ENCODE results near the gene DYNC1H1.
A peak's percentile ranks its signal among the peaks of the same experiment; 100 is the strongest.

Gene DYNC1H1

GRCh38 chr14:102094101-102094500 lies 129.7 kb downstream of the DYNC1H1 start:
- ChIA-PET CTCF (no interaction called here), POLR2A (no interaction called here)
- TF ChIP-seq FOXM1 (IDR thresholded peaks at IDR 0.05; ENCODE audit: borderline replicate concordance) = no peak
- no peak for TF ChIP-seq CTBP1 (IDR thresholded peaks at IDR 0.05; ENCODE audit: borderline replicate concordance)
- no peak for TF ChIP-seq NFRKB (IDR thresholded peaks at IDR 0.05)
- no peak for TF ChIP-seq ELF4 (IDR thresholded peaks at IDR 0.05)
- TF ChIP-seq BHLHE40 (IDR thresholded peaks at IDR 0.05; ENCODE audit: borderline replicate concordance) = no peak
- no peak for TF ChIP-seq FOXK2 (IDR thresholded peaks at IDR 0.05)
- no peak for TF ChIP-seq FOXA1 (IDR thresholded peaks at IDR 0.05)
- TF ChIP-seq TARDBP (IDR thresholded peaks at IDR 0.05) = no peak
- no peak for TF ChIP-seq PKNOX1 (IDR thresholded peaks at IDR 0.05)
- TF ChIP-seq ARNT (IDR thresholded peaks at IDR 0.05) = no peak
- TF ChIP-seq HDGF (IDR thresholded peaks at IDR 0.05; ENCODE audit: borderline replicate concordance) = no peak
- TF ChIP-seq SP1 (IDR thresholded peaks at IDR 0.05) = no peak
- no peak for DNase-seq (ENCODE audit: extremely low spot score)

- no peak for TF ChIP-seq CTBP1 (IDR thresholded peaks at IDR 0.05; ENCODE audit: borderline replicate concordance)
- no peak for TF ChIP-seq NFRKB (IDR thresholded peaks at IDR 0.05)
- no peak for TF ChIP-seq FOXA1 (IDR thresholded peaks at IDR 0.05)
- TF ChIP-seq FOXK2 (IDR thresholded peaks at IDR 0.05) = no peak
- TF ChIP-seq SUZ12 (IDR thresholded peaks at IDR 0.05) = no peak
- TF ChIP-seq FOXM1 (IDR thresholded peaks at IDR 0.05; ENCODE audit: borderline replicate concordance) = no peak
- TF ChIP-seq TARDBP (IDR thresholded peaks at IDR 0.05) = no peak
- TF ChIP-seq ARNT (IDR thresholded peaks at IDR 0.05) = no peak
- TF ChIP-seq L3MBTL2 (conservative IDR thresholded peaks at IDR 0.05) = no peak
- TF ChIP-seq ZNF384 (IDR thresholded peaks at IDR 0.05) = no peak
- TF ChIP-seq BHLHE40 (IDR thresholded peaks at IDR 0.05; ENCODE audit: borderline replicate concordance) = no peak
- no peak for TF ChIP-seq LEF1 (IDR thresholded peaks at IDR 0.05; ENCODE audit: borderline replicate concordance)
- CTCF ChIA-PET = interaction anchor here (0.9 to 2.2 kb wide), 7 partner anchors 10 to 388 kb away, joined by 3 to 14 read pairs (median 5); no protein-coding TSS in a partner anchor
- POLR2A ChIA-PET = interaction anchor here (2.0 kb wide), 1 partner anchor 8 kb away, joined by 5 read pairs; no protein-coding TSS in a partner anchor
- no peak for DNase-seq (ENCODE audit: extremely low spot score)
Observed at GRCh38 chr14:102095231-102095870, 131.0 kb downstream of the DYNC1H1 start.

DNA sequence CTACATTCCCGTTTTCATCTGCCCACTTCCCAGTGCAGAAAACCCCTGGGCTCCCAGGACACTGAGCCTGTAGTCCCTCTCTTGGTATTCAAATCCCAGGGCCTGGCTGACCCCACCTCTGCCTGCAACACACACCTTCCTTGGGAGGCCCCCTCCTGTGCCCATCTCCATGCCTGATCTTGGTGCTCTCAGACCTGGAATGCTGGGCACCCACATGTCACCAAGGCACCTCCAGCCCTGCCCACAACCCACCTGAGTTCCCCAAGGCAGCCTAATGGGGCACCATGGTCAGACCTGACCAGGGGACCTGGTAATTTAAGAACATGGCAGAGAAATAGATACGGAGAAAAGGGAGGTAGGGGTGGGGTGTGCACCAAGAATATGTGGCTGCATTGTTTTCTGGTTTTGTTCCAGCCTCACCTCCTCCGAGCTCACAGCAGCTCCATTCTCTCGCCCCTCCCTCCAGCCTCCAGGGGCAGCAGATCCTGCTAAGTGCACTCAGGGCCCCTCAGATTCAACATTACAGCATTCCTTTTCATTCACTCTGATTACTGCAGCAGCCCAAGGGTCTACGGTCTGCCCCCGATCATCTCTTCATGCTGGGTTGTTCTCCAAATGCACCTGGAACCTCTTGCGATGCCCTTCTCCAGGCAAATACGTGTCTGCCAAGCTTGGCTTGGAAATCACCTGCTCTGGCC lies 131.6 kb downstream of the DYNC1H1 start:
- ChIA-PET CTCF (interaction anchor here (0.9 to 2.2 kb wide), 8 partner anchors 9 to 389 kb away, joined by 3 to 14 read pairs (median 4); no protein-coding TSS in a partner anchor), POLR2A (interaction anchor here (2.0 kb wide), 1 partner anchor 8 kb away, joined by 5 read pairs; no protein-coding TSS in a partner anchor)
- no peak for TF ChIP-seq BHLHE40 (IDR thresholded peaks at IDR 0.05; ENCODE audit: borderline replicate concordance)
- no peak for TF ChIP-seq PKNOX1 (IDR thresholded peaks at IDR 0.05)
- TF ChIP-seq SP1 (IDR thresholded peaks at IDR 0.05) = no peak

DNA sequence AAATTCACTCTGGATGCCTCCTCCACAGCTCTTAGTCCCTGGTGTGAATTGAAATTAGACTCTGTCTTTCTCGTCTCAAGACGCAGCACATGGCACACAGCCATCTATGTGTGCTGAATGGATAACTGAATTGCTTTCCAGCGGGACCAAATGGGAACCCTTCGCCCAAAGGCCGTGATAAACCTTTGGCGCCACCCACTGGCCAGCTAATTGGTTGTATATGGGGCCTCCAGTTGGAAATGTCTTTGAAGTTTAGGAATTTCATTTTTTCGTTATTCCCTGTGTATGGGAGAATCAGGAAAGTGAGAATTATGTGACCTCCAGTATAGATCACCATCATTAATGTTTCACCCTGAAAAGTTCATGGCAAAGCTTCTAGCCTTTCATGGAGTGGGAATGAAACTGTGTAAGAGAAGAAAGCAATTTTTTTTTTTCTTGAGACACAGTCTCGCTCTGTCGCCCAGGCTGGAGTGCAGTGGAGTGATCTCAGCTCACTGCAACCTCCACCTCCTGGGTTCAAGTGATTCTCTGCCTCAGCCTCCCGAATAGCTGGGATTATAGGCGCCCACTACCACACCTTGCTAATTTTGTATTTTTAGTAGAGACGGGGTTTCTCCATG lies 132.3 kb downstream of the DYNC1H1 start:
- ChIA-PET POLR2A (interaction anchor here (2.0 kb wide), 1 partner anchor 9 kb away, joined by 5 read pairs; no protein-coding TSS in a partner anchor), CTCF (interaction anchor here (0.7 to 2.2 kb wide), 10 partner anchors 9 to 326 kb away, joined by 3 to 14 read pairs (median 4); no protein-coding TSS in a partner anchor)
- TF ChIP-seq ELF4 (IDR thresholded peaks at IDR 0.05) = no peak
- no peak for TF ChIP-seq NFRKB (IDR thresholded peaks at IDR 0.05)
- no peak for TF ChIP-seq PKNOX1 (IDR thresholded peaks at IDR 0.05)
- no peak for TF ChIP-seq FOXA1 (IDR thresholded peaks at IDR 0.05)
- no peak for TF ChIP-seq HDGF (IDR thresholded peaks at IDR 0.05; ENCODE audit: borderline replicate concordance)
- no peak for TF ChIP-seq TARDBP (IDR thresholded peaks at IDR 0.05)
- no peak for TF ChIP-seq BHLHE40 (IDR thresholded peaks at IDR 0.05; ENCODE audit: borderline replicate concordance)
- 0 out of 2 replicates have a peak, but pooled peaks have one; percentile 27 for TF ChIP-seq LEF1 (IDR thresholded peaks at IDR 0.05; ENCODE audit: borderline replicate concordance)
- 0 out of 2 replicates have a peak, but pooled peaks have one; percentile 15 for TF ChIP-seq L3MBTL2 (conservative IDR thresholded peaks at IDR 0.05)
- TF ChIP-seq CTBP1 (IDR thresholded peaks at IDR 0.05; ENCODE audit: borderline replicate concordance) = no peak
- TF ChIP-seq FOXM1 (IDR thresholded peaks at IDR 0.05; ENCODE audit: borderline replicate concordance) = no peak
- TF ChIP-seq SUZ12 (IDR thresholded peaks at IDR 0.05) = no peak
- 0 out of 2 replicates have a peak, but pooled peaks have one; percentile 46 for TF ChIP-seq ZNF384 (IDR thresholded peaks at IDR 0.05)
- TF ChIP-seq SP1 (IDR thresholded peaks at IDR 0.05) = no peak
- no peak for TF ChIP-seq ARNT (IDR thresholded peaks at IDR 0.05)
- no peak for TF ChIP-seq FOXK2 (IDR thresholded peaks at IDR 0.05)
- DNase-seq (ENCODE audit: extremely low spot score) = peak; percentile 73

More for the DNA sequence above, 131.6 kb downstream of the DYNC1H1 start:
- no peak for DNase-seq (ENCODE audit: extremely low spot score)

DNA sequence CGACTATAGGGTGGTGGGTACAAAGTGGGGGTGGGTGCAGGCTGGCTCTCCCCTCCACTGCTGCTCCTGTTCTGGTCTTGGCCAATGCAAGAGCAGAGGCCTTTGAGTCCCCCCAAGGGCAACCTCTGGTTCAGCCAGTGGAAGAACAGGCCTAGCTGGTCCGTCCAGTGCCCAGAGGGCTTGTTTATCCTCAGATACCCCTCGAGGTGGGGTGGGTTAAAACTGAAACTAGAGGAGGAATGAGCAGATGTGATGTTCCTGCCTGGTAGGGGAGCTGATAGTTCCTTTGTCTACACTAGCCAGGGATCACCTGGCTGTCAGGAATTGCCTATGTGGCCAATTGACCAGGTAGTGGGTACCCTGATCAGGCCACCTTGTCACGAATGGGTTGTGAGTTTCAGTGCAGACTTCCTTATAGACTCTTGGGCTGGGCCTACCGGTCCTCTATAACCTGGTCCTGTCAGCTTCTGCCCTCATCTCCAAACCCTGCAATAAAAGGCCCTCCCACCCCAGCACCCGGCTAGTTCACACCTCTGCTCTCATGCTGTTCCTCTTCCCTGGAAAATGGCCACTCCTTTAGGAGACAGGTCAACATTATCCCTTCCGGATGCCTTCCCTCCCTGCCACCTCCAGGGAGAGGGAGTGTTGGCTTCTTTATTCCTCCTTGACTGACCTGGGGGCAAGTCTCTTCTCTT lies 133.2 kb downstream of the DYNC1H1 start:
- ChIA-PET POLR2A (interaction anchor here (2.0 kb wide), 1 partner anchor 10 kb away, joined by 5 read pairs; no protein-coding TSS in a partner anchor), CTCF (interaction anchor here (0.7 to 2.2 kb wide), 5 partner anchors 40 to 223 kb away, joined by 3 to 14 read pairs (median 4); no protein-coding TSS in a partner anchor)
- no peak for TF ChIP-seq FOXA1 (IDR thresholded peaks at IDR 0.05)
- no peak for TF ChIP-seq SUZ12 (IDR thresholded peaks at IDR 0.05)
- DNase-seq (ENCODE audit: extremely low spot score) = no peak
